ENCODE results near the gene ALPP. TPM values are rescaled to one million over a fixed set of nuclear protein-coding genes. Genes with fewer than 3 reads are reported as not detected.
"Not testable (repeated sequence)": the region's sequence is repeated elsewhere in the genome, so short reads cannot be mapped to it uniquely, and the experiment has no call there.

ALPP gene
- total and polyA plus RNA-seq, 2 donors, result 0.09 to 0.32 TPM

DNA sequence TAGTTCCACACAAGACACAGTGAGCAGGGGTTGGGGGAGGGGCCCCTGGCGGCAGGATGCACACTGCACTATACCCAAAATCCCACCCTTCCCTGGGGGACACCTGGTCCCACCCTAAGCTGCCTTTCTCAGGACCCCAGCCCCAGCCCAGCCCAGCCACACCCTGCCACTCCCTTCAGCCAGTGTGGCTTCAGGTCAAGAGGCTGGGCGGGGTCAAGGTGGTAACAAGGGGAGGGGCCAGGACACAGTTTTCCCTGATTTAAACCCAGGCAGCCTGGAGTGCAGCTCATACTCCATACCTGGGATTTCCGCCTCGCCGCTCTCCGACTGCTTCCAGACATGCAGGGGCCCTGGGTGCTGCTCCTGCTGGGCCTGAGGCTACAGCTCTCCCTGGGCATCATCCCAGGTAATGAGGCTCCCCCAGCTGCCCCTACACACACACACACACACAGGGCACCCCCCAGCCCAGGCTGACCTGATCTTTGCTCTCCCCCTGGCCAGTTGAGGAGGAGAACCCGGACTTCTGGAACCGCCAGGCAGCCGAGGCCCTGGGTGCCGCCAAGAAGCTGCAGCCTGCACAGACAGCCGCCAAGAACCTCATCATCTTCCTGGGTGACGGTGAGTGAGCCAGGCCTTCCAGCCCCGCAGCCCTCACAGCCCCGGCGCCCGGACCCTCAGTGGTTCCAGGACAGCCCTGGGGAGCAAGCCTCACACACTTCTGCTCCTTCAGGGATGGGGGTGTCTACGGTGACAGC lies 28.2 kb downstream of the ALPP start, which contains the start of gene ALPG:
TSS of gene ALPG (plus strand) at position 289 of the 755 bp plus-strand sequence. CDS start at position 340, 51 bp downstream.
- no peak for DNase-seq (ENCODE audit: low read depth in 6 of 9, low spot score in 9 of 9)
- 96% methylated on average over 17 of the region's 17 CpGs for WGBS

DNA sequence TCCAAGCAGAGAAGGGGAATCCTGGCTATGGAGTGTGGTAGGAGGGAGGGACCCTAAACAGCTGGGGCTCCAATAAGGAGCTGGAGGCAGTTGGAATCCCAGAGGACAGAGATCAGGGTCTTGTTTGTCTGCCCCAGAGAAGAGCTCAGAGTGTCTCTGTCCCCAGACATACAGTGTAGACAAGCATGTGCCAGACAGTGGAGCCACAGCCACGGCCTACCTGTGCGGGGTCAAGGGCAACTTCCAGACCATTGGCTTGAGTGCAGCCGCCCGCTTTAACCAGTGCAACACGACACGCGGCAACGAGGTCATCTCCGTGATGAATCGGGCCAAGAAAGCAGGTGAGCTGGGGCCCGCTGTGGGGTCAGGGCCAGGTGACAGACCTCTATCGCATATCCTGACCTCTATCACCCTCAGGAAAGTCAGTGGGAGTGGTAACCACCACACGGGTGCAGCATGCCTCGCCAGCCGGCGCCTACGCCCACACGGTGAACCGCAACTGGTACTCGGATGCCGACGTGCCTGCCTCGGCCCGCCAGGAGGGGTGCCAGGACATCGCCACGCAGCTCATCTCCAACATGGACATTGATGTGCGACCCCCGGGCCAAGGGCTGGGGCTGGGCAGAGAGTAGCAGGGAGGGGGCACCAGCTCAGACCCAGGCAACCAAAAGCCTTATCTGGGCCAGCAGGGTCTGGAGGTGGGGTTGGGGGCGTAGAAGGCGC lies 29.0 kb downstream of the ALPP start:
- H3K9me3 ChIP-seq (ENCODE audit: control insufficient read depth in 2 of 2, insufficient read depth in 1 of 2, low read length in 1 of 2); H3K4me1 ChIP-seq (ENCODE audit: control insufficient read depth in 2 of 2, insufficient read depth in 2 of 2, low read length in 2 of 2); H3K4me3 ChIP-seq (ENCODE audit: low read length in 2 of 2); DNase-seq (ENCODE audit: low read depth in 6 of 9, low spot score in 9 of 9); H3K36me3 ChIP-seq (ENCODE audit: control insufficient read depth in 2 of 2, insufficient read depth in 2 of 2, low read length in 1 of 2); H3K27ac ChIP-seq (ENCODE audit: low read depth in 1 of 2, low read length in 1 of 2): not testable (repeated sequence)
- WGBS, result 97% methylated on average over 29 of the region's 30 CpGs
- H3K27me3 ChIP-seq (ENCODE audit: control insufficient read depth in 2 of 2, insufficient read depth in 1 of 2, low read length in 1 of 2), result peaks cover 5 to 32% of the 10 kb centered on the region in 2 donors

More for the DNA sequence above, 28.2 kb downstream of the ALPP start, which contains the start of gene ALPG:
- no peak within 1 kb of the TSS for H3K27ac ChIP-seq (ENCODE audit: low read depth in 1 of 2, low read length in 1 of 2)
- H3K4me3 ChIP-seq (ENCODE audit: low read length in 2 of 2), result no peak within 1 kb of the TSS
- no peaks in the 10 kb centered on the region for H3K4me1 ChIP-seq (ENCODE audit: control insufficient read depth in 2 of 2, insufficient read depth in 2 of 2, low read length in 2 of 2)
- H3K27me3 ChIP-seq (ENCODE audit: control insufficient read depth in 2 of 2, insufficient read depth in 1 of 2, low read length in 1 of 2), result peaks cover 0 to 30% of the 10 kb centered on the region in 2 donors
- H3K36me3 ChIP-seq (ENCODE audit: control insufficient read depth in 2 of 2, insufficient read depth in 2 of 2, low read length in 1 of 2), result no peaks in the 10 kb centered on the region
- no peaks in the 10 kb centered on the region for H3K9me3 ChIP-seq (ENCODE audit: control insufficient read depth in 2 of 2, insufficient read depth in 1 of 2, low read length in 1 of 2)

DNA sequence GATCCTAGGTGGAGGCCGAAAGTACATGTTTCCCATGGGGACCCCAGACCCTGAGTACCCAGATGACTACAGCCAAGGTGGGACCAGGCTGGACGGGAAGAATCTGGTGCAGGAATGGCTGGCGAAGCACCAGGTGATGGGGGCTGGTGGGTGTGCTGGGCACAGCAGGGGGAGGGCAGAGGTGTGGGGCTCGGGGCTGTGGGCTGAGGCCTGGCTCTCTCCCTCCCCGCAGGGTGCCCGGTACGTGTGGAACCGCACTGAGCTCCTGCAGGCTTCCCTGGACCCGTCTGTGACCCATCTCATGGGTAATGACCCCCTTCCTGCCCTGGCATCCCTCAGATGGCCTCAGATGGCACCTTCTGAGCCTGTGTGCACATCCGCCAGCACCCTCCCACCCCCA lies 29.7 kb downstream of the ALPP start:
- 91% methylated on average over 10 of the region's 10 CpGs for WGBS
- not testable (repeated sequence) for H3K36me3 ChIP-seq (ENCODE audit: control insufficient read depth in 2 of 2, insufficient read depth in 2 of 2, low read length in 1 of 2); H3K4me1 ChIP-seq (ENCODE audit: control insufficient read depth in 2 of 2, insufficient read depth in 2 of 2, low read length in 2 of 2); DNase-seq (ENCODE audit: low read depth in 6 of 9, low spot score in 9 of 9); H3K4me3 ChIP-seq (ENCODE audit: low read length in 2 of 2); H3K27ac ChIP-seq (ENCODE audit: low read depth in 1 of 2, low read length in 1 of 2); H3K9me3 ChIP-seq (ENCODE audit: control insufficient read depth in 2 of 2, insufficient read depth in 1 of 2, low read length in 1 of 2)
- H3K27me3 ChIP-seq (ENCODE audit: control insufficient read depth in 2 of 2, insufficient read depth in 1 of 2, low read length in 1 of 2), result peaks cover 9 to 38% of the 10 kb centered on the region in 2 donors

DNA sequence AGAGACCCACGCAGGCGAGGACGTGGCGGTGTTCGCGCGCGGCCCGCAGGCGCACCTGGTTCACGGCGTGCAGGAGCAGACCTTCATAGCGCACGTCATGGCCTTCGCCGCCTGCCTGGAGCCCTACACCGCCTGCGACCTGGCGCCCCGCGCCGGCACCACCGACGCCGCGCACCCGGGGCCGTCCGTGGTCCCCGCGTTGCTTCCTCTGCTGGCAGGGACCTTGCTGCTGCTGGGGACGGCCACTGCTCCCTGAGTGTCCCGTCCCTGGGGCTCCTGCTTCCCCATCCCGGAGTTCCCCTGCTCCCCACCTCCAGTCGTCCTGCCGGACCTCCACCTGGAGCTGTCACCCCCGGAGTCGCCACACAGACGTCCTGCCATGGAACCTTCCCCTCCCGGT lies 31.1 kb downstream of the ALPP start:
- H3K27me3 ChIP-seq (ENCODE audit: control insufficient read depth in 2 of 2, insufficient read depth in 1 of 2, low read length in 1 of 2), result peaks cover 9 to 49% of the 10 kb centered on the region in 2 donors
- not testable (repeated sequence) for DNase-seq (ENCODE audit: low read depth in 6 of 9, low spot score in 9 of 9); H3K27ac ChIP-seq (ENCODE audit: low read depth in 1 of 2, low read length in 1 of 2); H3K9me3 ChIP-seq (ENCODE audit: control insufficient read depth in 2 of 2, insufficient read depth in 1 of 2, low read length in 1 of 2); H3K4me1 ChIP-seq (ENCODE audit: control insufficient read depth in 2 of 2, insufficient read depth in 2 of 2, low read length in 2 of 2); H3K36me3 ChIP-seq (ENCODE audit: control insufficient read depth in 2 of 2, insufficient read depth in 2 of 2, low read length in 1 of 2); H3K4me3 ChIP-seq (ENCODE audit: low read length in 2 of 2)
- 92% methylated on average over 40 of the region's 40 CpGs for whole genome bisulfite sequencing

DNA sequence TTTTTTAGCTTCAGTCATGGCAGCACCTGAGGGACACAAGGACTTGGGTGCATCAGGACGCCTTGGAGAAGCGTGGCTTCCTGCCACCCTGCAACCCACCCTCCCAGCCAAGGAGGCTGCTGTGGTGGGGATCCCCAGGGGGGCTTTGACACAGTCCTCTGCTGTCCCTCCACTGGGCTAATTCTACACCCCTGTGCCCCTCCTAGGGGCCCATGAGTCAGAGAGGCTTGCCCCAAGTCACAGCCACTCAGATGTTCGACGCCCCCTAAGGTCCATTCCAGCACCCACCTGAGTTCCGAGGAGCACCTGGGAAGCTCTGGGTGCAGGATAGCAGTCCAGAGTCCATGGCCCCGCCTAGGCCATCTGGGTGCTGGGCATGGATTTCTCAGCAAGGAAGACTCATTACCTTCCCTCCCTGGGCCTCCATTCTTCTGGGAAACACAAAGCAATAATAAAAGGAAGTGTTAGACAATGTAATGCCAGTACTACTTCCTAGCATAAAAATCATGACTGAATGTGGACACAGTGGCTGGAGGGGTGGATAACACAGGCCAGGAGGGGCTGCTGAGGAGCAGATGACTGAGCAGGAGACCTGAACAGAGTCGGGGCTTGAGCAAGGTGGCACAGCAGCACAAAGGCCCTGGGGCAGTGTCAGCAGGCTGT lies 31.8 kb downstream of the ALPP start:
- Histone ChIP-seq H3K9me3 (ENCODE audit: control insufficient read depth in 2 of 2, insufficient read depth in 1 of 2, low read length in 1 of 2) (no peaks in the 10 kb centered on the region), H3K4me1 (ENCODE audit: control insufficient read depth in 2 of 2, insufficient read depth in 2 of 2, low read length in 2 of 2) (no peaks in the 10 kb centered on the region), H3K36me3 (ENCODE audit: control insufficient read depth in 2 of 2, insufficient read depth in 2 of 2, low read length in 1 of 2) (no peaks in the 10 kb centered on the region), H3K4me3 (ENCODE audit: low read length in 2 of 2) (no peak overlapping the region), H3K27ac (ENCODE audit: low read depth in 1 of 2, low read length in 1 of 2) (no peak overlapping the region), H3K27me3 (ENCODE audit: control insufficient read depth in 2 of 2, insufficient read depth in 1 of 2, low read length in 1 of 2) (peaks cover 9 to 56% of the 10 kb centered on the region in 2 donors)
- 94% methylated on average over 7 of the region's 7 CpGs for WGBS
- no peak for DNase-seq (ENCODE audit: low read depth in 6 of 9, low spot score in 9 of 9)

DNA sequence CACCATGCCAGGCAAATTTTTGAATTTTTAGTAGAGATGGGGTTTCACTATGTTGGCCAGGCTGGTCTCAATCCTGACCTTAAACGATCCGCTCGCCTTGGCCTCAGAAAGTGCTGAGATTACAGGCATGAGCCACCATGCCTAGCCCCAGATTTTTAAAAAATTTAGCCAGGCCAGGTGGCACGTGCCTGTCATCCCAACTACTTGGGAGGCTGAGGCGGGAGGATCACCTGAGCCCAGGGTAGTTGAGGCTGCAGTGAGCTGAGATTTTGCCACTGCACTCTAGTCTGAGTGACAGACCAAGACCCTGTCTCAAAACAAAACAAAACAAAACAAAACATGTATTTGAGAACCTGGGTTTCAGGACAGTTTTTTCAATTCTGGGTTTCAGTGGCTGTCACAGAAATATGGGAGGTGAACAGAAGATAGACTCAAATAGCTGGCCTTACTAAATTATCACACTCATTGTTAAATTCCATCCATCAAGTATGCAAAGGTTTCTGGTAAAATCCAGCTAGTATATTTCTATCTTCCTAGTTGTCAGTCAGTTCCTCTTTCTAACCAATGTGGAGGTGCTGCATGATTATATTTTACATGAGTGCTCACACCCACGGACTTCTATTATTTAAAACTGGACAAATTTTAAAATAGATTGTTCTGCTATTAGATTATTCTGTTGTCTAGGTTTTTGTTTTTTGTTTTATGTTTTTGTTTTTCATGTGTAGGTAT lies 33.5 kb downstream of the ALPP start:
- Histone ChIP-seq H3K27ac (ENCODE audit: low read depth in 1 of 2, low read length in 1 of 2) (no peak overlapping the region), H3K36me3 (ENCODE audit: control insufficient read depth in 2 of 2, insufficient read depth in 2 of 2, low read length in 1 of 2) (no peaks in the 10 kb centered on the region), H3K4me1 (ENCODE audit: control insufficient read depth in 2 of 2, insufficient read depth in 2 of 2, low read length in 2 of 2) (no peaks in the 10 kb centered on the region), H3K9me3 (ENCODE audit: control insufficient read depth in 2 of 2, insufficient read depth in 1 of 2, low read length in 1 of 2) (no peaks in the 10 kb centered on the region), H3K27me3 (ENCODE audit: control insufficient read depth in 2 of 2, insufficient read depth in 1 of 2, low read length in 1 of 2) (peaks cover 12 to 69% of the 10 kb centered on the region in 2 donors), H3K4me3 (ENCODE audit: low read length in 2 of 2) (no peak overlapping the region)
- WGBS, result 82% methylated on average over 6 of the region's 6 CpGs
- no peak for DNase-seq (ENCODE audit: low read depth in 6 of 9, low spot score in 9 of 9)

DNA sequence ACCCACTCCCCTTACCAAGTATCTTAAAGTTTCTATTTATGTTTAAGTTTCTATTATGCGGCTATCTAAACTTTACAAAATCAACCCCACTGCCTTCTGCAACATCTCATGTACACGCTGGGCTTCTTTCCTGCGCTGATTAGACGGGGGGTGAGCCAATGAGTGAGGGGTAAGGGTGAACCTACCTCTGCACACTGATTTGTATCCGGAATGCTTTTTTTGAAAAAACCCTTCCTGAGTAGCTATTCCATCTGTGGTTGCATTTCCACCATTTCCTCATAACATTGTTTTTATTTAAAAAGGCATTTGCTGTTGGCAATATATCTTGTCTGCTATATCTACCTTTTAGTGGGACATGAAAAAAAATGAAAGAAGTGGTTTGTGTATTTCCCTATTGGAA lies 34.4 kb downstream of the ALPP start:
- 4% methylated on average over 5 of the region's 5 CpGs for WGBS
- H3K36me3 ChIP-seq (ENCODE audit: control insufficient read depth in 2 of 2, insufficient read depth in 2 of 2, low read length in 1 of 2), result no peaks in the 10 kb centered on the region
- no peaks in the 10 kb centered on the region for H3K4me1 ChIP-seq (ENCODE audit: control insufficient read depth in 2 of 2, insufficient read depth in 2 of 2, low read length in 2 of 2)
- H3K4me3 ChIP-seq (ENCODE audit: low read length in 2 of 2), result no peak overlapping the region
- DNase-seq (ENCODE audit: low read depth in 6 of 9, low spot score in 9 of 9), result no peak
- H3K27ac ChIP-seq (ENCODE audit: low read depth in 1 of 2, low read length in 1 of 2), result no peak overlapping the region
- peaks cover 20 to 75% of the 10 kb centered on the region in 2 donors for H3K27me3 ChIP-seq (ENCODE audit: control insufficient read depth in 2 of 2, insufficient read depth in 1 of 2, low read length in 1 of 2)
- no peaks in the 10 kb centered on the region for H3K9me3 ChIP-seq (ENCODE audit: control insufficient read depth in 2 of 2, insufficient read depth in 1 of 2, low read length in 1 of 2)

DNA sequence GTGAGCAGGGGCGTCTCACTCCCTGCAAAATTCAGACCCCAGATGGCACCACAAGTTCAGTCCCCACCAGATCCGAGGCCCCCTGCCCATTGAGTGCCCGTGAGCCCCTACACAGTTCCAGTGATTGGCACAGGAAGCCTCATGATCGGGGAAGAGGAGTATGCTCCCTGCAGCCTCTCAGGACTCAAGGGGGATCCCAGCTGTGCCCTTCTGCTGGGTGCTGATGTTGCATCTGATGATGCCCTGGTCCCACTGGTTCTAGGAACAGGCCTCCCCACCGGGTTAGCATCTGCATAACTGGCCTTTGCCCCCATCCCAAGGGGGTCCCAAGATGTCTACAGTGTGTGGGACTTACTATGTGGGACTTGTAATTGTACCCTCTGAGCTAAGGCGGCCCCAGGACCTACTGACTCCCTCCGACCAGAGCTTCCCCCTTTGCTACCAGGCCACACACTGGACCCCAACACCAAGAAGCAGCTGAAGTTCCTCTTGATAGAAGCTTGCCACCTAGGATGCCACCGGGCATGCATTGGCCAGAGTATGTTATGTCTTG lies 36.7 kb downstream of the ALPP start:
- Histone ChIP-seq H3K27ac (ENCODE audit: low read depth in 1 of 2, low read length in 1 of 2) (no peak overlapping the region), H3K27me3 (ENCODE audit: control insufficient read depth in 2 of 2, insufficient read depth in 1 of 2, low read length in 1 of 2) (peaks cover 42 to 91% of the 10 kb centered on the region in 2 donors), H3K36me3 (ENCODE audit: control insufficient read depth in 2 of 2, insufficient read depth in 2 of 2, low read length in 1 of 2) (no peaks in the 10 kb centered on the region), H3K4me3 (ENCODE audit: low read length in 2 of 2) (no peak overlapping the region), H3K4me1 (ENCODE audit: control insufficient read depth in 2 of 2, insufficient read depth in 2 of 2, low read length in 2 of 2) (peaks cover 0 to 10% of the 10 kb centered on the region in 2 donors), H3K9me3 (ENCODE audit: control insufficient read depth in 2 of 2, insufficient read depth in 1 of 2, low read length in 1 of 2) (peaks cover 0 to 8% of the 10 kb centered on the region in 2 donors)
- WGBS, result 83% methylated on average over 8 of the region's 8 CpGs
- no peak for DNase-seq (ENCODE audit: low read depth in 6 of 9, low spot score in 9 of 9)
